ENCODE results near the gene GPR4.

GPR4 gene

DNA sequence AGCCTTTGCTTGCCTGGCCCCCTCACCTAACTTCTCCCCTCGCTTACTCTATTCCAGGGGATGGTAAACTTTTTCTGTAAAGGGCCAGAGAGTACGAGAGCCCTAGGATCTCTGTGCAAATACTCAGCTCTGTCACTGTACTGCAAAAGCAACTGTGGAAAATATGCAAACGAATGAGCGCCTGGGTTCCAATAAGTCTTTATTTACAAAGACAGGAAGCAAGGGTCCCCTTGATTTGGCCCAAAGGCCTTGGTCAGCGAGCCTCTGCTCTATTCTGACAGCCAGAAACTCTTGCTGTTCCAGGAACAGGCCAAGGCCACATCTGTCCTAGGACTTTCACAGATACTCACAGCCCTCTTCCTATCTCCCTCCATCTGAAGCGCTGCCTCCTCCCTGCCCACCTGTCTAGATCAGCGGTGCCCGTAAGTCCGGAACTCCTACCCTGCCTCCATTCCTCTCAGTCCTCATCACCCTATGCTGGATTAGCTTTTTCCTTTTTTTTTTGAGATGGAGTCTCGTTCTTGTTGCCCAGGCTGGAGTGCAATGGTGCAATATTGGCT, 54.7 kb downstream of the GPR4 start:
- no peak for DNase-seq

DNA sequence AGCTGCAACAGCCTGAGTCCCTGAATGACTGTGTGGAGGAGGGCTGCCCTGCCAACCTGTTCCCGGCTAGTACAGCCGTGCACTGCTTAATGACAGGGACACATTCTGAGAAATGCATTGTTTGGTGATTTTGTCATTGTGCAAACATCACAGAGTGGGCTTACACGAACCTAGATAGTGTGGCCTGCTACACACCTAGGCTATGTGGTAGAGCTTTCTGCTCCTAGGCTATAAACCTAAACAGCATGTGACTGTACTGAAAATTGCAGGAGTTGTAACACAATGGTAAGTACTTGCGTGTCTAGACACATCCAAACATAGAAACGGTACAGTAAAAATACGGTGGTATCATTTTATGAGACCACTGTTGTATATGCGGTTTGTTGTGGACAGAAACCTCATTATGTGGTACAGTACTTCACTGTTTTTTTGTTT, 59.8 kb downstream of the GPR4 start:
- no peak for DNase-seq

All from CD4-positive, alpha-beta T cell treated with Interleukin-17A for 1 hour (primary cell).